Gastrocnemius medialis (tissue), 4 donors: ENCODE measurements around the gene SP2.

Experiments
- POLR2A ChIP-seq, 2 donors: fragments of 450-650 bp; IDR thresholded peaks; one replicate each; pipeline ENCODE4 v1.6.1; 2017; ENCODE audit warnings: antibody characterized with exemption in 2 of 2, mild to moderate bottlenecking in 2 of 2, moderate library complexity in 2 of 2
- TF ChIP-seq, protein P1 (sequence below), 5 experiments: fragments of 450-650 bp in 3 of 5; fragments of 200-600 bp in 2 of 5; sonication (generic) in 2 of 5; IDR thresholded peaks in 4 of 5; conservative IDR thresholded peaks in 1 of 5; 1 replicate in 4 of 5; 2 replicates in 1 of 5; pipeline ENCODE4 v1.5.1; 2016 to 2019; ENCODE audit warnings: antibody characterized with exemption in 5 of 5, mild to moderate bottlenecking in 3 of 5, moderate library complexity in 3 of 5

DNA sequence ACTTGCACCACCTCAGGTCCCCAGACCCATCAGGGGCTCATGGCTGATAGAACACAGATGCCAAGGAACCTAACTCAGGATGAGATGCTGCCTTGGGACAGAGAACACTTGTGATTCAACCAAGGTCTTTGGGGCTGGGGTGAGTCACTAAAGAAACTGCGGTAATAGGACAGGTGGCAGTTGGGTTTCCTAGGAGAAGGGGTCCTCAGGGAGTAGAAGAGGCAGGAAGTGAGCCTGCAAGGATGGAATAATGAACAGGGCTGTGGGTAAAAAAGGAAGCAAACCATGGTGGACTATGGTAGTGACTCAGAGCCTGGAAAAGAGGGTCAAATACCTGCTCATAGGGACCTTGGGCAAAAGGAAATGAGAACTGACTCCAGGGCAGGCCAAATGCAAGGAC is 38.8 kb downstream of the SP2 start:
- TF ChIP-seq, protein P1, sequence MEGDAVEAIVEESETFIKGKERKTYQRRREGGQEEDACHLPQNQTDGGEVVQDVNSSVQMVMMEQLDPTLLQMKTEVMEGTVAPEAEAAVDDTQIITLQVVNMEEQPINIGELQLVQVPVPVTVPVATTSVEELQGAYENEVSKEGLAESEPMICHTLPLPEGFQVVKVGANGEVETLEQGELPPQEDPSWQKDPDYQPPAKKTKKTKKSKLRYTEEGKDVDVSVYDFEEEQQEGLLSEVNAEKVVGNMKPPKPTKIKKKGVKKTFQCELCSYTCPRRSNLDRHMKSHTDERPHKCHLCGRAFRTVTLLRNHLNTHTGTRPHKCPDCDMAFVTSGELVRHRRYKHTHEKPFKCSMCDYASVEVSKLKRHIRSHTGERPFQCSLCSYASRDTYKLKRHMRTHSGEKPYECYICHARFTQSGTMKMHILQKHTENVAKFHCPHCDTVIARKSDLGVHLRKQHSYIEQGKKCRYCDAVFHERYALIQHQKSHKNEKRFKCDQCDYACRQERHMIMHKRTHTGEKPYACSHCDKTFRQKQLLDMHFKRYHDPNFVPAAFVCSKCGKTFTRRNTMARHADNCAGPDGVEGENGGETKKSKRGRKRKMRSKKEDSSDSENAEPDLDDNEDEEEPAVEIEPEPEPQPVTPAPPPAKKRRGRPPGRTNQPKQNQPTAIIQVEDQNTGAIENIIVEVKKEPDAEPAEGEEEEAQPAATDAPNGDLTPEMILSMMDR (IDR thresholded peaks at IDR 0.05 in 4 of 5, conservative IDR thresholded peaks at IDR 0.05 in 1 of 5): no peak
- no peak for TF ChIP-seq POLR2A (IDR thresholded peaks at IDR 0.05)
